B cell (primary cell): ENCODE data around the gene CABCOCO1. TPM values are rescaled to one million over a fixed set of nuclear protein-coding genes. Genes with fewer than 3 reads are reported as not detected.

ENCODE experiments used
- ATAC-seq: fragments of 200-7000 bp; cut with Tn5 transposase; one replicate; pipeline ENCODE4 v1.10.0; 2021; ENCODE audit warnings: low read depth, mild to moderate bottlenecking, moderate number of reproducible peaks, moderate library complexity
- CTCF ChIA-PET: fragments of 350-600 bp; sonication (Branson Sonifier 250); formaldehyde crosslinking; loops from one replicate; lab custom pipeline; 2021; ENCODE audit warnings: antibody characterized with exemption, inconsistent platforms; lab: Charles Lee
- POLR2A ChIA-PET: fragments of 350-600 bp; sonication (Branson Sonifier 250); formaldehyde crosslinking; loops from one replicate; lab custom pipeline; 2021; ENCODE audit warnings: antibody characterized with exemption; lab: Charles Lee
- DNase-seq: peaks from one replicate; pipeline ENCODE4 v3.0.0; 2013
- H2AFZ ChIP-seq: 2 replicates; pipeline ENCODE4 v1.6.1; 2012; ENCODE audit warnings: mild to moderate bottlenecking, low read depth, low read length; ENCODE audit not compliant: insufficient read depth, poor library complexity, severe bottlenecking
- H3K27ac ChIP-seq, 2 donors: 1 replicate in 1 of 2; 2 replicates in 1 of 2; pipeline ENCODE4 v1.5.1; 2012 to 2013; ENCODE audit warnings: low read length in 2 of 2, mild to moderate bottlenecking in 2 of 2, moderate library complexity in 1 of 2
- H3K27me3 ChIP-seq, 4 experiments: fragments of 200-600 bp in 1 of 4; sonication (generic) in 1 of 4; replicated peaks in 1 of 4; 1 replicate in 2 of 4; 2 replicates in 2 of 4; pipeline versions ENCODE4 v1.6.1 to v1.7.0; 2013 to 2016; ENCODE audit warnings: low read length in 3 of 4, mild to moderate bottlenecking in 2 of 4, mixed read lengths in 1 of 4, moderate library complexity in 1 of 4; ENCODE audit not compliant: insufficient read depth in 4 of 4, control insufficient read depth in 3 of 4; ENCODE audit errors: control extremely low read depth in 1 of 4
- H3K36me3 ChIP-seq, 2 experiments: replicated peaks in 1 of 2; 1 replicate in 1 of 2; 2 replicates in 1 of 2; pipeline versions ENCODE4 v1.6.1 to v1.7.1; 2013; ENCODE audit warnings: low read length in 1 of 2; ENCODE audit not compliant: insufficient read depth in 2 of 2, control insufficient read depth in 1 of 2; ENCODE audit errors: control extremely low read depth in 1 of 2, extremely low read depth in 1 of 2
- H3K4me1 ChIP-seq, 2 donors: fragments of 200-600 bp in 1 of 2; sonication (generic) in 1 of 2; 1 replicate in 1 of 2; 2 replicates in 1 of 2; pipeline versions ENCODE4 v1.5.1 to v1.6.1; 2013 to 2017; ENCODE audit warnings: low read length in 2 of 2; ENCODE audit not compliant: control insufficient read depth in 2 of 2, insufficient read depth in 2 of 2
- H3K4me2 ChIP-seq: replicated peaks from 2 replicates; pipeline ENCODE3; 2012; ENCODE audit warnings: mild to moderate bottlenecking, low read depth, low read length; ENCODE audit not compliant: poor library complexity, severe bottlenecking
- H3K4me3 ChIP-seq, 5 experiments: fragments of 200-600 bp in 1 of 5; sonication (generic) in 1 of 5; 1 replicate in 3 of 5; 2 replicates in 2 of 5; pipeline versions ENCODE4 v1.5.1 to v1.7.0; 2011 to 2016; ENCODE audit warnings: low read length in 4 of 5, mild to moderate bottlenecking in 4 of 5, low read depth in 2 of 5, control low read depth in 1 of 5, moderate library complexity in 1 of 5; ENCODE audit not compliant: insufficient read depth in 1 of 5; ENCODE audit errors: control extremely low read depth in 1 of 5, extremely low read depth in 1 of 5
- H3K79me2 ChIP-seq: fragments of 200-600 bp; sonication (generic); one replicate; pipeline ENCODE4 v1.6.0; 2016; ENCODE audit warnings: low read length; ENCODE audit not compliant: control insufficient read depth, insufficient read depth
- H3K9ac ChIP-seq: fragments of 200-600 bp; sonication (generic); 2 replicates; pipeline ENCODE4 v1.6.1; 2017; ENCODE audit warnings: mild to moderate bottlenecking, low read length, moderate library complexity
- H3K9me3 ChIP-seq, 3 donors: one replicate each; pipeline versions ENCODE4 v1.6.1 to v1.7.1; 2013; ENCODE audit warnings: low read length in 2 of 3; ENCODE audit not compliant: control insufficient read depth in 2 of 3, insufficient read depth in 1 of 3; ENCODE audit errors: control extremely low read depth in 1 of 3
- H4K20me1 ChIP-seq: 2 replicates; pipeline ENCODE4 v1.6.0; 2012; ENCODE audit warnings: mild to moderate bottlenecking, low read length; ENCODE audit not compliant: insufficient read depth, control insufficient read depth, poor library complexity, severe bottlenecking
- H3K27ac Mint-ChIP-seq: one replicate; pipeline ENCODE4 v1.8.0; 2021; ENCODE audit warnings: mixed read lengths
- H3K27me3 Mint-ChIP-seq: one replicate; pipeline ENCODE4 v1.8.0; 2021; ENCODE audit warnings: mixed read lengths
- H3K4me1 Mint-ChIP-seq: one replicate; pipeline ENCODE4 v1.8.0; 2021; ENCODE audit warnings: mixed read lengths
- H3K4me3 Mint-ChIP-seq: one replicate; pipeline ENCODE4 v1.8.0; 2021; ENCODE audit warnings: mixed read lengths
- H3K9me3 Mint-ChIP-seq: one replicate; pipeline ENCODE4 v1.8.0; 2022; ENCODE audit warnings: mixed read lengths; ENCODE audit not compliant: insufficient read depth
- EZH2 ChIP-seq: IDR thresholded peaks from 2 replicates; pipeline ENCODE4 v1.6.1; 2012; ENCODE audit warnings: borderline replicate concordance, low read depth, mild to moderate bottlenecking, moderate library complexity, low read length; ENCODE audit not compliant: insufficient read depth, poor library complexity, severe bottlenecking
- WGBS: methylation state at CpG from one replicate; pipeline ENCODE4 v1.1.5; 2013; ENCODE audit warnings: missing lambda C conversion rate; ENCODE audit not compliant: insufficient coverage; 5-methylcytosine and 5-hydroxymethylcytosine counted together
- intact Hi-C: fragments of 100-400 bp; cut with micrococcal nuclease; formaldehyde crosslinking; loops from one replicate; pipeline ENCODE4 v1.10.0; 2022
- polyA plus RNA-seq: library from polyadenylated mRNA; depleted of rRNA; stranded (reverse); fragments of >200 nt; gene quantifications from 2 replicates; pipeline ENCODE4 v1.2.3, GENCODE V29; 2012
- total RNA-seq, 2 donors: library from RNA; stranded (reverse); fragments of 120-200 nt in 1 of 2; gene quantifications; 1 replicate in 1 of 2; 2 replicates in 1 of 2; pipeline versions ENCODE4 v1.2.3 to v1.2.4, GENCODE V29; 2013 to 2022
- TF ChIP-seq, protein P1 (sequence below): fragments of 200-600 bp; IDR thresholded peaks from one replicate; pipeline ENCODE4 v1.8.0; 2022; ENCODE audit warnings: antibody characterized with exemption, mild to moderate bottlenecking

The CABCOCO1 gene
- total and polyA plus RNA-seq, 2 donors (not counting 1 experiment from before 2014, with no cell fraction given): not detected

DNA sequence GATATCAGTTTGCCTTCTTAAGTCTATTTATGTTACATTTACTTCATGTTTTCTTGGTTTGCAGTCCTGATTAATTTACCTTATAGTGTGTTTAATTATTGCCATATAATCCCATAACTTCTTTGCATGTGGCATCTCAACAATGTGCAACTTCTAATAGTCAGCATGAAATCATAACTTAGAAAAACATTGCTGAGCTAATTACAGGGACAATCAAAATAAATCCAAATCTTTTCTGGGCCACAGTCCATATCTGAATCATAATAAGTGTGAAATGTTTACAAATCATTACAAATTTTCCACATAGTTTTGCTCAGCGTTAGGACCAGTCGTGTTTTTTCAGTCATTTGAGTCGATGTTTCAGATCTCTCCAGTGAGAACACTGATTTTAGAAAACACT is 29.1 kb upstream of the CABCOCO1 start:
- Histone ChIP-seq H3K27me3 (no peaks in the 10 kb centered on the region), H3K4me2 (no peak overlapping the region), H2AFZ (no peak overlapping the region), H3K9me3 (no peaks in the 10 kb centered on the region), H3K27ac (no peak overlapping the region), H3K9ac (no peak overlapping the region), H3K36me3 (no peaks in the 10 kb centered on the region), H3K4me1 (no peaks in the 10 kb centered on the region), H4K20me1 (no peaks in the 10 kb centered on the region), H3K4me3 (no peak overlapping the region), H3K79me2 (no peaks in the 10 kb centered on the region)
- ChIA-PET POLR2A (no interaction called here), CTCF (interaction anchor here (0.5 kb wide), 1 partner anchor 1151 kb away, joined by 3 read pairs; no protein-coding TSS in a partner anchor)
- Mint-ChIP-seq H3K27ac (no peak overlapping the region), H3K4me1 (no peaks in the 10 kb centered on the region), H3K9me3 (no peaks in the 10 kb centered on the region), H3K4me3 (no peak overlapping the region), H3K27me3 (no peaks in the 10 kb centered on the region)
- ATAC-seq (no peak), DNase-seq (no peak)
- no CpG with 5 or more reads among the region's 3 CpGs for WGBS
- no peak for TF ChIP-seq EZH2
- intact Hi-C loops: no loop called here

DNA sequence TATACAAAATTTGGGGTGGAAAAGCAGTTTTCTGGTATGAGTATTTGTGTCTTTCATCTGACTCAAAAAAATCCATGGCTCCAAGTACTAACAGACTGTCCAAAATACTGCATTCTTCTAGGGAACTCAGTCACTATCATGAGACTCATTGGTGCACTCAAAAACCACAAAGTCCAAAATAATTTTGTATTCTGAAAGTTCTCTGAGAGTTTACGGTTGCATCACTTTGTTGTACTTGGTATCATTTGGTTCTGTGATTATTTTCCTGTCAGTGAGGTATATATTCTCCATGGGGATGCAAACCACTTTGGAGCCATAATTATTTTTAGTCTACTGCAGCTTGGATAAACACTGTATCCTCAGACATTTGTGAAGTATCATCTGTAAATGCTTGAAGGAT is 28.0 kb upstream of the CABCOCO1 start:
- no peaks in the 10 kb centered on the region for H3K4me1 ChIP-seq
- H2AFZ ChIP-seq: no peak overlapping the region
- H3K27ac ChIP-seq: no peak overlapping the region
- ChIA-PET CTCF (no interaction called here), POLR2A (no interaction called here)
- no peaks in the 10 kb centered on the region for H4K20me1 ChIP-seq
- no peak overlapping the region for H3K4me3 Mint-ChIP-seq
- no peaks in the 10 kb centered on the region for H3K27me3 ChIP-seq
- H3K4me3 ChIP-seq: no peak overlapping the region
- TF ChIP-seq, protein P1, sequence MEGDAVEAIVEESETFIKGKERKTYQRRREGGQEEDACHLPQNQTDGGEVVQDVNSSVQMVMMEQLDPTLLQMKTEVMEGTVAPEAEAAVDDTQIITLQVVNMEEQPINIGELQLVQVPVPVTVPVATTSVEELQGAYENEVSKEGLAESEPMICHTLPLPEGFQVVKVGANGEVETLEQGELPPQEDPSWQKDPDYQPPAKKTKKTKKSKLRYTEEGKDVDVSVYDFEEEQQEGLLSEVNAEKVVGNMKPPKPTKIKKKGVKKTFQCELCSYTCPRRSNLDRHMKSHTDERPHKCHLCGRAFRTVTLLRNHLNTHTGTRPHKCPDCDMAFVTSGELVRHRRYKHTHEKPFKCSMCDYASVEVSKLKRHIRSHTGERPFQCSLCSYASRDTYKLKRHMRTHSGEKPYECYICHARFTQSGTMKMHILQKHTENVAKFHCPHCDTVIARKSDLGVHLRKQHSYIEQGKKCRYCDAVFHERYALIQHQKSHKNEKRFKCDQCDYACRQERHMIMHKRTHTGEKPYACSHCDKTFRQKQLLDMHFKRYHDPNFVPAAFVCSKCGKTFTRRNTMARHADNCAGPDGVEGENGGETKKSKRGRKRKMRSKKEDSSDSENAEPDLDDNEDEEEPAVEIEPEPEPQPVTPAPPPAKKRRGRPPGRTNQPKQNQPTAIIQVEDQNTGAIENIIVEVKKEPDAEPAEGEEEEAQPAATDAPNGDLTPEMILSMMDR: no peak
- TF ChIP-seq EZH2: no peak
- H3K79me2 ChIP-seq: no peaks in the 10 kb centered on the region
- H3K27ac Mint-ChIP-seq: no peak overlapping the region
- no peaks in the 10 kb centered on the region for H3K9me3 Mint-ChIP-seq
- WGBS: no CpG with 5 or more reads among the region's 1 CpG
- H3K4me1 Mint-ChIP-seq: no peaks in the 10 kb centered on the region
- intact Hi-C loops: no loop called here
- H3K36me3 ChIP-seq: no peaks in the 10 kb centered on the region
- H3K9ac ChIP-seq: no peak overlapping the region
- H3K27me3 Mint-ChIP-seq: no peaks in the 10 kb centered on the region
- DNase-seq (no peak), ATAC-seq (no peak)
- H3K4me2 ChIP-seq: no peak overlapping the region
- no peaks in the 10 kb centered on the region for H3K9me3 ChIP-seq
